Skin epidermis (tissue), 12 donors: ENCODE results near the gene VAV2.

Source experiments
- H3K27ac ChIP-seq, 21 experiments: fragments of 200-600 bp; sonication (generic) in 11 of 21; one replicate each; pipeline ENCODE4 v1.5.0; 2020; ENCODE audit warnings: mild to moderate bottlenecking in 3 of 21, inconsistent platforms in 2 of 21, moderate library complexity in 2 of 21
- H3K4me3 ChIP-seq, 7 experiments: fragments of 200-600 bp; sonication (generic) in 2 of 7; one replicate each; pipeline ENCODE4 v1.5.0; 2020; ENCODE audit warnings: inconsistent platforms in 2 of 7, mild to moderate bottlenecking in 2 of 7, moderate library complexity in 1 of 7

The VAV2 gene

DNA sequence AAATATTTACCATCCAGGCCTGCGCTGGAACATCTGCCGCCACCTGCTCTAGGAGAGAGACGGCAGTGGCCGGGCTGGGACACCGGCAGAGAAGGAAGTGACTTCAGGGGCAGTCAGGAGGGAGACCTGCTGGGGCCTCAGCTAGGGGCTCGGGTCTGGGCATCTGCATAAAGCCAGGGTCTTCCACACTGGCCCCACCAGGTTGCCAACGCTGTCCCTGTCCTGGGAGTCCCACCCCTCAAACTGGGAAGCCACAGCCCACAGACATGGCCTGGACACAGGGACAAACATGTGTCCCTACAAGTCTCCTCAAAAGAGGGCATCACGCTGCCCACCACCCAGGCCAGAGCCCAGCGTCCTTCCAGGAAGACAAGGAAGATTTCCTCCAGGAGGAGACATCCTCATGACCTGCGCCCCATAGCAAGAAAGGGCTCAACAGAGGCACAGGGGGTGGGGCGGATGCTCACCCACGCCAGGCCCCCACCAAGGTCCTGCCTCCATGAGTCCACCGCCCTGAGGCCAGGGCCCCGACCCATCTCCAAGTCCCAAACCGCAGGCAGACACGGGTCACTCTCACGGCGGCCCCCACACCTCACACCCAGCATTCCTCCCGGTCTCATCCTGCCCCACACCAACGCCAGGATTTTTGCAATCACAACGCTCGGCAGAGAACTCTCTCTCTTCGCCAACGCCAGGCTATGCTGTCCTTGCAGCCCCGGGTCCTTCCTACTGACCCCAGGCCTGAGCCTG, 9.0 kb downstream of the VAV2 start:
- Histone ChIP-seq H3K4me3 (no peak overlapping the region), H3K27ac (no peak overlapping the region)

DNA sequence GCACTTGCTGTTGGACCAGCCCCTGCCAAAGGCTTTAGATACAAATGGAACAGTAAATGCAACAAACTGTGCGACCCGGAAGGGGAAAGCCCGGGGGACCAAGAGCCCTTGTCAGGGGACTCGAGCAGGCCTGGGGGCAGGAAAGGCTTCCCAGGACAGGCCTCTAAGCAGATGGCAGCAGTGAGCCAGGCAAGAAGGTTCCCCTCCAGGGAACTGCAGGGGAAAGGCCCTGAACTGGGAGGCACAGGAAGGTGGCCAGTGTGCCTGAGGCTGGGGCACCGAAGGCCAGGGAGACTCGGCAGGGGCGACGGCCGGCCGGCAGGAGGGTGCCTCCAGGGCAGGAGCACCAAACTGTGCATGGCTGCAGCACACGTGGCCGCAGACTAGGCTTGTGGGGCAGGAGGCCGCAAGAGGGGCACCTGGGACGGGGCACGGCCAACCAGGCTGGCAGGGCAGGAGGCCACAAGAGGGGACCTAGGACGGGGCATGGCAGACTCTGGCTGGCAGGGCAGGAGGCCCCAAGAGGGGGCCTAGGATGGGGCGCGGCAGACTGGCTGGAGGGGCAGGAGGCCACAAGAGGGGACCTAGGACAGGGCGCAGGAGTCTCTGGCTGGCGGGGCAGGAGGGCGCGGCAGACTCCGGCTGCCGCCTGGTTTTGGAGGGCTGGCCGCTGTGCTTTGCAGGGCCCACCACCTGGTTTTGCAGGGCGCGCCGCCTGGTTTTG, 10.0 kb downstream of the VAV2 start:
- Histone ChIP-seq H3K27ac (peak overlapping the region in 1 of 21 experiments; percentile 44), H3K4me3 (no peak overlapping the region)

DNA sequence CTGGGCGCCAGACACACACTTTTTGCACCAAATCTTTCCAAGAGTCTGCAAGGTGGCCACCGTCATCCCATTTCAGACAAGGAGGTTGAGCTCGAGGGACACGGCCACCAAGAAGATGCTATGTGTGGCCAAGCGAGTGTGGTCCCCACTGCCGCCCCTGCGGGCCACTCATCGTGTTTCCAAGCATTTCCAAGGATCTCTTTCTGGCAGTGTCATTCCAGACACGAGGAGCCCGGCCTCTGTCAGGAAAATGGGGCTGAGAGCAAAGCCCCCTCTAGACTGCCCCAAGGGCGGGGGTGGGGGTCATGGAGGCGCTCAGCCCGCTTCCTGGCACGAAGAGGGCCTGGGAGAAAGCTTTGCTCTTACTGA, 10.6 kb downstream of the VAV2 start:
- Histone ChIP-seq H3K27ac (peak overlapping the region in 1 of 21 experiments; percentile 44), H3K4me3 (no peak overlapping the region)

DNA sequence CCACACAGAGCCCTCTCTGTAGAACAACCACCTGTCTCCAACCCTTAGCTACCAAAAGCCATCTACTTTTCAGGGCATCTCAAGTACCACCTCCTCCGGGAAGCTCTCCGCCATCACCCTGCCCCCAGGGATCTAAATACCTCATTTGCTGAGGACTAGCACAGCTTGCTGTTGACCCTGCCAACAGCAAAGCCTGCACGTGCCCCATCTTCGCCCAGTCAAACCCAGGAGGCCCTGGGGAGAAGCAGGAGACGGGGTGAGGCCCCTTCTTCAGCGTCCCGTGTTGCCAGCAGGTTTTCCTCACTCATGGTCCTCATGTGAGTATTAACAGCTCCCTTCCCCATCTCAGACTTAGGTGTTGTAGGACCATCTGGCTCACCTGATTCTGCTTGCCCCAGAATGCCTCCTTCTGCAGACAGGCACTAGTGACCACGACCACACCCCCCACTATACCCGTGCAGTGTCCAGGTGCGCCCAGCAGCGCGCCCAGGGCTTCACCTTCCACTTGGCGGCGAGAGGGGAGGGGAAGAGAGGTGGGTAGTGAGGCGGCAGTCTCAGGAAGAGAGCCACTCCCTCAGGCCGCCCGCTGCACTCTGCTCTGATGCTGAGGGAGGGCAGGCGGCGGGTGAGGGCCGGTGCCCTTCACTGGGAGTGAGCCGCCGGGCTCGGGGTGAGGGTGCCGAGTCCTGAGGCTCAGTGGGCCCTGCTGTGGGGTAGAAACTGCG, 11.1 kb downstream of the VAV2 start:
- Histone ChIP-seq H3K27ac (no peak overlapping the region), H3K4me3 (no peak overlapping the region)

DNA sequence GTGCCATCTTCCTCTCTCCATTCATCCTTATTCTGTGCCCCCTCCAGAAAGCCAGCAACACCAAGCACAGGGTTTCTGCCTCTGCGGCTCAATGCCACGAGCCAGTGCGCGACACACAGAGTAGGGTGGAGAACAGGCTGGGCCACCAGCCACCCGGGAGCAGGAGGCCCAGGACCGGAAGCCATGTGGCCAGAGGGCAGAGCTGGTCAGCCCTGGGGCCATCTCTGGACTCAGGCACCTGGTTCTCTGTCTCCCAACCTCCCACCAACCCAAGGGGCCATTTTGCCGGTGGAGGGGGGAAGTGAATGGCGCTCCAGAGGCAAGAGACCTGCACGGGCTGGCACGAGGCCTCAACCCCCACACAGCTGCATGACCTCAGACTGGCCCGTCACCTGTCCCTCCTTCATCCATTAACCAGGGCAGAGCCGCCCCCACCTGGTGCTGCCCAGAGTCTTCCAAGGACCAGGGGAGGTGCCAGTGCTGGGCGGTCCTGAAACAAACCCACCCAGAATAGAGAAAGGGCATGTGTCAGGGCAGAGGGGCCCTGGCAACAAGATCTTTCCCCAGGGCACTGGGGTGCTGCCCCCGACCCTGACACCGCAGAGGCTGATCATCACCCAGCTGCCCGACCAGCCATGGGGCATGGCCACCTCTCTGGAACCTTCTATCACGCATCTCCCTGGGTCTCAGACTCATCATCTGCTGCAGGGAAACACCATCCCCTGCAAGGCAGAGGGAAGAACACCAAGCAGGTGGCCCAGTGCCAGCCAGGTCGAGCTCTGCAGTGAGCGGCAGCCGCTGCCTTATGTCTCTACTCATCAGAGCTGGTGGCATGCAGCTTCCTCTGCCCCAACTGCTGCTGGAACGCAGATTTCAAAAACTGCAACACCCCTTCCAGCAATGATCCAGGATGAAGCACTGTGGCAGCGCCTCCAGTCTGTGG, 11.9 kb downstream of the VAV2 start:
- H3K27ac ChIP-seq, result peak overlapping the region in 2 of 21 experiments; percentile 8 to 58
- no peak overlapping the region for H3K4me3 ChIP-seq

DNA sequence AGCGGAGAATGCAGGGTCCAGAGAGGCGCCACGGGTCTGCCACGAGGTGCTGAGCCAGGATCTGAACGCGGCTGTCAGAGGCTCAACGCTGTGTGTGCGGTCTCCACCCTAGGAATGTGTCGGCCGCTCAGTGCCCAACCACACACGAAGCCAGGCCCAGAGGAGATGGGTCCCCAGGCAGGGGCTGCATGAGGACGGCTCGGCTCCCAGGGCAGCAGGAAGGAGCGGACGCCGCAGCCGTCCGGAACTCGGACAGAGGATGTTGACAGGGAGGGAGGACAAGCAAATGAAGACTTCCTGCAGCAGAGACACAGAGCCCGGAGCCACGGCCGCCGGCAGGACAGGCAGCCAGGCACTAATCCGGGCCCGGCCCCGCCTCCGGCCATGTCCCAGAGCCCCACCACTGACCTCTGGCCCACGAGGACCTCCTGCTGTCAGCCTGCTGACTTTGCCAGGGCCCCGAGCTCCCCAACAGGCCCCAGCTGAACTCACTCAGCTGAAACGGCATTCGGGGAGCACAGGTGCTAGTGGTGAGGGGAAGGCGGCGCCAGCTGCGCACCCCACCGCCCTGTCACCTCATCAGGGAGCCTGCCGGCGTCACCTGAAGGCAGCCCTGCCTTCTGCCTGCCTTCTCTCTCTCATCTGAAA, 12.7 kb downstream of the VAV2 start:
- peak overlapping the region in 5 of 21 experiments; percentile 8 to 58 (median 21) for H3K27ac ChIP-seq
- no peak overlapping the region for H3K4me3 ChIP-seq

DNA sequence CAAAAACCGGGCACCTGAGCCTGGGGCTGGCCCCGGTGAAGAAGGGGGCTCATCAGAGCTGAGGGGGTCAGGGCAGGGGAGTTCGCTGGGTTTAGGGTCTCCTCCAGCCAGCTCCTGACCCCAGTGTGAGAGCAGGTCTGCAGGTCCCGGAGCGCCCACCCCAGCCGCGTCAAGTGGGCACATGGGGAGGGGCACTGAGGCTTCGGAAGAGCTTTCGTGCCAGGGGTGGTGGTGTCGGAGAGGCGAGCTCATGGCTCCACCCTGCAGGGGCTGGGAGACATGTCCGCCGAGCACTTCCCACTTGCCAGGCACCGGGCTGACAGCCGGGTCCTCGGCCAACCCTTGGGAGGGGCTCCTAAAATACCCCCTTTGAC, 13.2 kb downstream of the VAV2 start:
- H3K4me3 ChIP-seq, result no peak overlapping the region
- peak overlapping the region in 2 of 21 experiments; percentile 11 to 21 for H3K27ac ChIP-seq

DNA sequence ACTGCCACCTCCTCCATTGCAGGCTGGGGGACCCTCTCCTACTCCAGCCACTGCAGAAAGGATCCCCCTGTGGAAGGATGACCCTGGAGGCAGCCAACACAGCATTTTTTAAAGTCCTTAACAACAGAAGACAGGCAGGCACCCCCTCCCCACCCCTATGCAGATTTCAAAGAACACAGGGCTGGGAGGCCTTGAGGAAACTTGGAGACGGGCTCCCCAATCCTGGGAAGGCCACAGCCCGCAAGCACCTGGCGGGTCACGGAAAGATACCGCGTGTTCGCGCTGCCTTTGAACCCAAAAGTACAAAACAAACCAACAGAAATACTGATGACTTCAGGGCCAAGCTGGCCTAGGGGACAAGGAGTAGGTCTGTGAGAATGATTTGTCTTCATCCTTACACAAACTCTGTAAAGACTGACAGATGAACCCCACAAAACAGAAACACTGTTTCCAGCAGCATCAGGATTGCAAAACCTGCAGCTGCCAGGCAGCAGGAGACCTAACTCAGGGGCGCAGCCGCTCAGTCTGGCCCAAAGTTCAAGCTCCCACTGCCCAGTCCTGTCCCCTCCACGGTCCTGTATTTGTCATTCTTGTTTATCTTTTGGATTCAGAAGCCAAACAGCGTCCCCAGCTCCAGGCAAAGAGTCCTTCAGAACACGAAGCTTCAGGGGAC, 13.8 kb downstream of the VAV2 start:
- Histone ChIP-seq H3K27ac (peak overlapping the region in 1 of 21 experiments; percentile 11), H3K4me3 (no peak overlapping the region)

DNA sequence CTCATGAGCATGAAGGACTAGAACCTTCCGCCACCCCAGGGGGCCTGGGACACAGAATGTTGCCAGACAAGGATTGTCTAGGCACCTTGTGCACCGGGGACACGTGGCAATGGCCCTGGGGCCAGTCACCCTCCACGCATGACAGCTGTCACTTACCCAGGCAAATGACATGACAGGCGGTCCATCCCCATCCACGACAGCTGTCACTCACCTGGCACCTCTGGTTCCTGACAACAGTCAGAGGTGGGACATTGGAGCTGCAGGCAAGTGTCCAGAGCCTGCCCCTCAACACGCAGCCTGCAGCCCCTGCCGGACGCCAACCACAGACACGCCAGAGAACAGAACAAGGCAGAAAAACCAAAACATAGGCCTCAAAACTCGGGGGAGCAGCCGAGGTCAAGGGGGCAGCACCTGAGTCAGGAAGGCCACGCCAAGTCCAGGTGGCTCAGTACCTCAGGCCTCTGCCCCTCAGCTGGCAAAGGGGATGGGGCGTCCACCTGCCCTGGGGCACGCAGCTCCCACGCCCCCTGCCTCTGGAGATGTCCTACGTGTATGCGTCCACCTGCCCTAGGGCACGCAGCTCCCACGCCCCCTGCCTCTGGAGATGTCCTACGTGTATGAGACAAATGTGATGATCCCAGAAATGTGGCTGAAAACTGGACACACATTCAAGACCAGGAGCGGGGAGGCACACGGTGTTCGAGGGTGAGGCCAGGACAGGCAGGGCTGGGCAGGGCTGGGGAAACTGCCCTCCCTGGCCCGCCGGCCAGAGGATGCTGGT, 14.5 kb downstream of the VAV2 start:
- Histone ChIP-seq H3K27ac (no peak overlapping the region), H3K4me3 (no peak overlapping the region)

DNA sequence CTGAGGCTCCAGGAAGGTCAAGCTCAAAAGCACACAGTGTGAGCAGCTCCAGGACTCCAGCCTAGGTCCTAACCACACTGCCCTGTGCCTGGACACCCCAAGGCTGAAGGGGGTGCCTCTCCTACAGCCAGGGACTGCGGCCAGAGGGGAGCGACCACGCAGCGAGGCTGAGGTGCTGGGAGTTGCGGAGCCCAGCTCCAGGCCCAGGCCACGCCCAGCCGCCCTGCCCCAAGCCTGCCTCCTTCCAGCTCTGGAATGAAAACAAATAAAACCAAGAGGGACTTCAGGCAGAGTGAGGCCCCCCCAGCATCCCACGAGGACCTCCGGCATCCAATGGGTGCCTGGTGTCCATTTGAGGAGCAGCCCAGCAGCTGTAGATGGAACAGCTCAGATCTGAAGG, 15.2 kb downstream of the VAV2 start:
- H3K4me3 ChIP-seq, result no peak overlapping the region
- H3K27ac ChIP-seq, result no peak overlapping the region

DNA sequence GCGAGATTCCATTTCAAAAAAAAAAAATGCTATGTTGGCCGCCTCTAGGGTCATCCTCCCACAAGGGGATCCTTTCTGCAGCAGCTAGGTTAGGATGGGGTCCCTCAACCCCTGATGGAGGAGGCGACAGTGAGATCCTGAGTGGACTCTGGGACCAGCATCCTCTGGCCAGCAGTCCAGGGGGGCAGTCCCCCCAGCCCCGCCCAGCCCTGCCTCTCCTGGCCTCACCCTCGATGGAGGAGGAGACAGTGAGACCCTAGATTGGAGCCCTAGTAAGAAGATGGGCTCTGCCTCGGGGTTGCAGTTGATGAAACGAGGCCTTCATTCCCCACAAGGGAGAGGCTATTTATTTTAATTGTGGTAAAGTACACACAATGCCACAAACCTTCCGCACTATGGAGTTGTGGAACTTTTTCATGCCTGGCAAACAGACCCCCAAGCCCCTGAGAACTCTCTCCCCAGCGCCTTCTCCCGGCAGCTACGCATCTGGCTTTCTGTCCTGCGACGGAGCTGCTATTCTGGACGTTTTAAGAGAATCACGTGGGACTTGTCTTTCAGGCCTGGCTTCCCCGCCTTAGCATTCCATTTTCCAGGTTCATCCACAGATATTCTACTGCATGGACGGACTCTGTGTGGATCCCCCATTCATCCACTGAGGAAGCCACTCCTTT, 15.8 kb downstream of the VAV2 start:
- Histone ChIP-seq H3K27ac (no peak overlapping the region), H3K4me3 (no peak overlapping the region)

DNA sequence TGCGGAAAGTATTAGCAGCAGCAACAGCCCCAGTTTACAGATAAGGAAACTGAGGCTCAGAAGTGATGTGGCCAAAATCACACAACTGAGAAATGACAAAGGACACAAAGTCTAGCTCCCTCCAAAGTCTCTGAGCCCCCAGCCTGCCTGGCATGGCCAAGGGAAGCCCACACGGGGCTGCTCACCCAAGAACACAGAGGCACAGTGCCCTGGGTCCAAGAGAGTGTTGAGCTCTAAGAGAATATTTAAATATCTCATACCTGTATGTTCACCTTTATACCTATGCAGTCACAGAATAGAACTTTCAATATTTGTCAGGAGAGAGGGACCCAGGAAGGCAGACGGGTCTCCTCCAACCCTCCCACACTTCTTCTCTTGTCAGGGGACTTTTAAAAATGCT, 16.6 kb downstream of the VAV2 start:
- H3K4me3 ChIP-seq, result no peak overlapping the region

DNA sequence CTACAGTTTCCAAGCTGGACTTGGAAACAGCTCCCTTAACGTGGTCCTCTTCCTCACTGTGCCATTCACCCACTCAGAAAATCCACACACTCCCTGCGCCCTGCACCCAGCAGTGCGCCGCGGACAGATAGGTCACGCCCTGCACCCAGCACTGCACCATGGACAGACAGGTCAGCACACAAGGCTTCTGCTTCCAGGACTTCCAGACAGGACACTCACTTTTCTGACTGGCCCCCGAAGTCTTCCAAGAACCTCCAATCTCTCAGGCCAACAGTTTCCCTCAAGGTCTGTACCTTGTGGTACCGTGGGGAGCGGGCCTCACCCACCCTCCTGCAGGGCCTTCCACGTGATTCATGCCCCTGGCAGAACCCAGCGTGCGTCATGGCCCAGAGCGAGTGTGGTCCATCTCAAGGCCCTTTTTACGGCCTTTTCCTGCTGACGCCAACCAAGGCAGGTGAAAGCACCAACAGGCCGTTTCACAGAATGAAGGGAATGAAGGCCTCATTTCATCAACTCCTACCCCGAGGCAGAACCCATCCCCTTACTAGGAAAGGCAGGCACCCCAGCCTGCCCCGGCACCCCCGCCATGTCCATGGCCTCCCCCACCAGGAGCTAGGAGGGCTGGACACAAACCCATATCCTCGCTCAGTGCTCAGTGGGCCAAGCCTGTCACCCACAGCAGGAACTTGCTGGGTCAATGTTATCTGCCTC, 17.3 kb downstream of the VAV2 start:
- Histone ChIP-seq H3K27ac (no peak overlapping the region), H3K4me3 (no peak overlapping the region)

More for the DNA sequence above, 16.6 kb downstream of the VAV2 start:
- no peak overlapping the region for H3K27ac ChIP-seq

DNA sequence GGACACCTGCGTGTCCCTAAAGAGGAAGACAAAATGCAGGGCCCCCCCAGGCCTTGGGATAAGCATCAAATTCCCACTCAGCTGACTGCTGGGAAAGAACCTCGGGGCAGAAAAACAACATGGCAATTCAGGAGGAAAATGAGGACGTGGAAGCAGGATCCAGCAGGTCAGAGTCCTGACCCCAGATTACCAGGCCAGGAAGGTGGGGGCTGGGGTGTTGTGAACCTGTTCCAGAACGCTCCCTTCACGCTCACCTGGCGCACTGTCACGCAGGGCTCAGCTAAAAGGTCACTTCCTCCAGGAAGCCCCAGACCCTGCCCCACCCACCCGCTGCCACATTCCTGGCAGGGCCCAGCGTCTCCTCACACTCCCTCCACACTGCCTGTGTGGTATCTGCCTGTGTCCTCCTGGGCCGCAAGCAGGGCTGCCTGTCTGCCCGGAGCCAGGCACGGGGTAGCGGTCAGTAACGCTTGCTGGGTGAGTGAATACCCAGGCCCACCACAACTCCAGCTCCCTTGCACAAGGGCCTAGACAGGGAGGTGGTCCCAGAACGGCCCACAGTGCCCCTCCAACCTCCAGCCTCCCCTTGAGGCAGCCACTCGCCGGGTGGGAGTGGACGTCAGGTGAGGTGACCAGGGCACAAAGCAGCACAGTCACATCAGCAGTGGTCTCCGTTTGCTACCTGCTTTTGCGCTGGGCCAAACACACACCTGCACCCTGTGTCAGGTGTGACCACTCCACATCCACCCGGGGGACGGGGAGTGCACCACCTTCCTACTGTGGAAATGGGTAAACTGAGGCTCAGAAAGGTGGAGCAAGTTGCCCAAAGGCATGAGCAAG, 18.1 kb downstream of the VAV2 start:
- Histone ChIP-seq H3K27ac (no peak overlapping the region), H3K4me3 (no peak overlapping the region)

DNA sequence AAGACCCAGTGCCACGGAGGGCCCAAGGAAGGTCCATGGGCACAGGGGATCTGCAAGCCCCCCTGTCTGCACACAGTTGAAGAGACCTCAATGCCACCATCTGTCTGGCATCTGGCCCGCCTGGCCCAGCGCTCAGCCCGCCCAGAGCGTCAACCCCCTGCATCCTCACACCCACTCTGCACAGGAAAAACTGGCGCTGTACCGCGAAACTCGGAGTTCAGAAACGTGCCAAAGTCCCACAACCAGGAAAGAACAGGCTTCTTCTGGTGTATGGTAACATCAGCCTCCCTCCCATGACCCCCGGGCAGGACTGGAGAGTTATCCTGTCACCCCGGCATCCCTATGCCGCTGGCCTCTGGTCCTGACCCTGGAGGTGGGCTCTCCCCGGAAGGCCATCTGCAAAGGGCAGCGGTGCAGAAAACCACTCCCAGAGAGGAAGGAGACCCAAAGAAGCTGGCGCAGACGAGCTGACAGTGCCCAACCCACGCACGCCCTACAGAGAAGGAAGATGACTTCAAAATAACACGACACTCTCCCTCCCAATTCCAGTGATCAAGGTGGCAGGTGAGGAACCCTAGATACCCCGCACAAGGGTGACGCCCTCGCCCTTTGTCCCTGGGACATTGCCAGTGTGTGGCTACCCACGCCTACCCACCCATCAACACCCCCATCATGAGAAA, 18.9 kb downstream of the VAV2 start:
- H3K4me3 ChIP-seq, result no peak overlapping the region
- no peak overlapping the region for H3K27ac ChIP-seq
